ENCODE measurements around the gene ASTN2.
"Not testable (repeated sequence)": the region's sequence is repeated elsewhere in the genome, so short reads cannot be mapped to it uniquely, and the experiment has no call there.

DNA sequence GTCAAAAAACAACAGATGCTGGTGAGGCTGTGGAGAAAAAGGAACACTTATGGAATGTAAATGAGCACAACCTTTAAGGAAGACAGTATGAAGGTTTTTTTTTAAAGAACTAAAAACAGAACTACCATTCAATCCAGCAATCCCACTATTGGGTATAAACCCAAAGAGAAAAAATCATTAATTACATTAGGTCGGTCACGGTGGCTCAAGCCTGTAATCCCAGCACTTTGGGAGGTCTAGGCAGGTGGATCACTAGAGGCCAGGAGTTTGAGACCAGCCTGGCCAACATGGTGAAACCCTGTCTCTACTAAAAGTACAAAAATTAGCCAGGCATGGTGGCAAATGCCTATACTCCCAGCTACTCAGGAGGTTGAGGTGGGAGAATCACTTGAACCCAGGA is 584.5 kb downstream of the ASTN2 start:
- TF ChIP-seq, protein P1, sequence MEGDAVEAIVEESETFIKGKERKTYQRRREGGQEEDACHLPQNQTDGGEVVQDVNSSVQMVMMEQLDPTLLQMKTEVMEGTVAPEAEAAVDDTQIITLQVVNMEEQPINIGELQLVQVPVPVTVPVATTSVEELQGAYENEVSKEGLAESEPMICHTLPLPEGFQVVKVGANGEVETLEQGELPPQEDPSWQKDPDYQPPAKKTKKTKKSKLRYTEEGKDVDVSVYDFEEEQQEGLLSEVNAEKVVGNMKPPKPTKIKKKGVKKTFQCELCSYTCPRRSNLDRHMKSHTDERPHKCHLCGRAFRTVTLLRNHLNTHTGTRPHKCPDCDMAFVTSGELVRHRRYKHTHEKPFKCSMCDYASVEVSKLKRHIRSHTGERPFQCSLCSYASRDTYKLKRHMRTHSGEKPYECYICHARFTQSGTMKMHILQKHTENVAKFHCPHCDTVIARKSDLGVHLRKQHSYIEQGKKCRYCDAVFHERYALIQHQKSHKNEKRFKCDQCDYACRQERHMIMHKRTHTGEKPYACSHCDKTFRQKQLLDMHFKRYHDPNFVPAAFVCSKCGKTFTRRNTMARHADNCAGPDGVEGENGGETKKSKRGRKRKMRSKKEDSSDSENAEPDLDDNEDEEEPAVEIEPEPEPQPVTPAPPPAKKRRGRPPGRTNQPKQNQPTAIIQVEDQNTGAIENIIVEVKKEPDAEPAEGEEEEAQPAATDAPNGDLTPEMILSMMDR (IDR thresholded peaks at IDR 0.05; ENCODE audit: insufficient read depth, low read depth, low read length), result not testable (repeated sequence)
- not testable (repeated sequence) for TF ChIP-seq EZH2 (IDR thresholded peaks at IDR 0.05; ENCODE audit: insufficient read depth, low read length)
